GM18858 (cell line): ENCODE results near the gene DSP.

Experiments used
- ATAC-seq: cut with Tn5 transposase; IDR thresholded peaks from one replicate; pipeline ENCODE4 v1.9.1; 2021; ENCODE audit not compliant: unreplicated experiment

The DSP gene, protein sequence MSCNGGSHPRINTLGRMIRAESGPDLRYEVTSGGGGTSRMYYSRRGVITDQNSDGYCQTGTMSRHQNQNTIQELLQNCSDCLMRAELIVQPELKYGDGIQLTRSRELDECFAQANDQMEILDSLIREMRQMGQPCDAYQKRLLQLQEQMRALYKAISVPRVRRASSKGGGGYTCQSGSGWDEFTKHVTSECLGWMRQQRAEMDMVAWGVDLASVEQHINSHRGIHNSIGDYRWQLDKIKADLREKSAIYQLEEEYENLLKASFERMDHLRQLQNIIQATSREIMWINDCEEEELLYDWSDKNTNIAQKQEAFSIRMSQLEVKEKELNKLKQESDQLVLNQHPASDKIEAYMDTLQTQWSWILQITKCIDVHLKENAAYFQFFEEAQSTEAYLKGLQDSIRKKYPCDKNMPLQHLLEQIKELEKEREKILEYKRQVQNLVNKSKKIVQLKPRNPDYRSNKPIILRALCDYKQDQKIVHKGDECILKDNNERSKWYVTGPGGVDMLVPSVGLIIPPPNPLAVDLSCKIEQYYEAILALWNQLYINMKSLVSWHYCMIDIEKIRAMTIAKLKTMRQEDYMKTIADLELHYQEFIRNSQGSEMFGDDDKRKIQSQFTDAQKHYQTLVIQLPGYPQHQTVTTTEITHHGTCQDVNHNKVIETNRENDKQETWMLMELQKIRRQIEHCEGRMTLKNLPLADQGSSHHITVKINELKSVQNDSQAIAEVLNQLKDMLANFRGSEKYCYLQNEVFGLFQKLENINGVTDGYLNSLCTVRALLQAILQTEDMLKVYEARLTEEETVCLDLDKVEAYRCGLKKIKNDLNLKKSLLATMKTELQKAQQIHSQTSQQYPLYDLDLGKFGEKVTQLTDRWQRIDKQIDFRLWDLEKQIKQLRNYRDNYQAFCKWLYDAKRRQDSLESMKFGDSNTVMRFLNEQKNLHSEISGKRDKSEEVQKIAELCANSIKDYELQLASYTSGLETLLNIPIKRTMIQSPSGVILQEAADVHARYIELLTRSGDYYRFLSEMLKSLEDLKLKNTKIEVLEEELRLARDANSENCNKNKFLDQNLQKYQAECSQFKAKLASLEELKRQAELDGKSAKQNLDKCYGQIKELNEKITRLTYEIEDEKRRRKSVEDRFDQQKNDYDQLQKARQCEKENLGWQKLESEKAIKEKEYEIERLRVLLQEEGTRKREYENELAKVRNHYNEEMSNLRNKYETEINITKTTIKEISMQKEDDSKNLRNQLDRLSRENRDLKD (N-terminal part only)

DNA sequence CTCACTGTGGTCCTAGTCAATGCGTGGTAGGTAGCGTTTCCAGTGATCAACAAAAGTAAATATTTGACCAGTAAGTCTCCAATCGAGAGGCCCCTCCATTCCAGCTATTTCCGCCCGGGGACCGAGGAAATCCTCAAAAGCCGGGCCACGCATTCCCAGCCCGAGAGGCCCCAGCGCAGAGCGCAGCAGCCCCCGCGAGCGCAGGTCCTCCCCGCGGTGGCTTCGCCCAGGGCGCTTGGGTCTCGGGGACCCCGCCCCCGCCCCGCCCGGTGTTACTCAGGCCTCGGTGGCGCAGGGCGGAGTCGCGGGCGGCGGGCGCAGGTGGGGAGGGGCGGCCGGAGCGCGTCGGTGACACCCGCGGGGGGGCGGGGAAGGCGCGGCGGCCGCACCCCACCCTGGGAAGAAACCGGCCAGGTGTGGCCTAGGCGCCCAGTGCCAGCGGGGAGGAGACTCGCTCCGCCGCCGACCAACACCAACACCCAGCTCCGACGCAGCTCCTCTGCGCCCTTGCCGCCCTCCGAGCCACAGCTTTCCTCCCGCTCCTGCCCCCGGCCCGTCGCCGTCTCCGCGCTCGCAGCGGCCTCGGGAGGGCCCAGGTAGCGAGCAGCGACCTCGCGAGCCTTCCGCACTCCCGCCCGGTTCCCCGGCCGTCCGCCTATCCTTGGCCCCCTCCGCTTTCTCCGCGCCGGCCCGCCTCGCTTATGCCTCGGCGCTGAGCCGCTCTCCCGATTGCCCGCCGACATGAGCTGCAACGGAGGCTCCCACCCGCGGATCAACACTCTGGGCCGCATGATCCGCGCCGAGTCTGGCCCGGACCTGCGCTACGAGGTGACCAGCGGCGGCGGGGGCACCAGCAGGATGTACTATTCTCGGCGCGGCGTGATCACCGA lies at the start of gene DSP:
DSP (plus strand) TSS at position 497 of the 890 bp plus-strand sequence; CDS start at position 742, 245 bp downstream.
- no peak for ATAC-seq

- ATAC-seq: no peak
These were observed 47.6 kb upstream of the DSP start for GRCh38 chr6:7493866-7494265.

DNA sequence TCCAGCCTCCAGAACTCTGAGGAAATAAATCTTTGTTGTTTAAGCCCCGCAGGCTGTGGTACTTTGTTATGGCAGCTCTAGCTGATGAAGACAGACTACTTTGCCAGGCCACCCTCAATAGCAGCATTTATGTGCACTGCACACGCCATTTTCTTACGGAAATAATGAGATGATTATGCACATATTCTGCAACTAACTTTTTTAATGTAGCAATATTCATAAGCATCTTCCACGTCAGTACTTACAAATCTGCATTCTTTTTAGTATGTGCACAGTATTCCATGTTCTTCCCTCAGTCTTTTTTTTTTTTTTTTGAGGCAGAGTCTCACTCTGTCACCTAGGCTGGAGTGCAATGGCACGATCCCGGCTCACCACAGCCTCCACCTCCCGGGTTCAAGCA lies 46.8 kb upstream of the DSP start:
- no peak for ATAC-seq

- ATAC-seq: no peak
These were observed 45.1 kb upstream of the DSP start for GRCh38 chr6:7496266-7496875.

- no peak for ATAC-seq
These were observed 40.7 kb upstream of the DSP start for GRCh38 chr6:7500752-7501282.

DNA sequence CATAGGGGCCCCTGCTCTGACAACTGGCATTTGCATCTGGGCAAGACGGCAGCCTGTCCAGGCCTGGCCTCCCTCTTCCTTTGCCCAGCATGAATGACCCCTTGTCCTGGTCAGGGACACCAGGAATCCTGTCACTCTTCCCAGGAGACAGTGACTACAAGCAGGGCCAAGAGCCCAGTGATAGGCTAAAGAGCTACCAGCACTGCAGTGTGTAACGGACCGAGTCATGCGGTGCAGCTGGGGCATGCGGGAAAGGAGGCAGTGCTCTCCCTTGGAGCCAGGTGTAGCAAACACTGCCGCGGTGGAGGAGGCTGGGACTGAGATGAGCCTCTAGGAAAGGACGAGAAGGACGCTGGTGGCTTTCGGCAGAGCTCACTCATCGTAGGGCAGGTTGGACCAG lies 38.7 kb upstream of the DSP start:
- ATAC-seq: no peak

- ATAC-seq: no peak
These were observed 37.4 kb upstream of the DSP start for GRCh38 chr6:7504041-7504440.

- ATAC-seq: no peak
These were observed 36.2 kb upstream of the DSP start for GRCh38 chr6:7505189-7505699.

DNA sequence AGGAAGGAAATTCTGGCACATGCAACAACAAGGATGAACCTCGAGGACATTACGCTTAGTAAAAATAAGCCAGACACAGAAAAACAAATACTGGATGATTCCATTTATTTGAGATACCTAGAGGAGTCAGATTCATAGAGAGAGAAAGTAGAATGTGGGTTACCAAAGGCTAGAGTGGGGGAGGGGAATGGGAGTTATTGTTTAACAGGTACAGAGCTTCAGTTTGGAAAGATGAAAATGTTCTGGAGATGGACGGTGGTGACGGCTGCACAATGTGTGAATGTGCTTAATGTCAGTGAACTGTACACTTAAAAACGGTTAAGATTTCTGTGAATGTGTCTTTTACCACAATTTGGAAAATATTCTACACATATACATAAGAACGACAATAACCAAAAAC lies 33.9 kb upstream of the DSP start:
- ATAC-seq: no peak

DNA sequence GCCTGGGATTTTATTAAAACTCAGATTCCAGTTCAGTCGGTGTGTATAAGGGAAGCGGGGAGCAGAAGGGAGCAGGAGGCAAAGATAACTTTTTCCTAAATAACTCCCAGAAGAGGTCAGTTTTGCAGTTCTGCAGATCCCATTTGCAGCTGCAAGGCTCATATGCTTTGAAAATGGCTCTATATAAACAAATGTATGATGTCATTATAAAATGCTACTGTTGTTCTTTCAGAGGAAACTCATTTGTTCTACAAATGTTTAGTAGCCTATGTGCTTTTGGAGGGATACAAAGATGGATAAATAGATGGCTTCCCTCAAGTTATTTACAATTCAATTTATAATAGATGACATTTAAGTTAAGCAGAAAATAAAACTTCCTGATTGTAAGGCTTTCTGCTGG lies 29.2 kb upstream of the DSP start:
- ATAC-seq: no peak

GRCh38 chr6:7513529-7513928 lies 27.9 kb upstream of the DSP start:
- ATAC-seq: no peak

DNA sequence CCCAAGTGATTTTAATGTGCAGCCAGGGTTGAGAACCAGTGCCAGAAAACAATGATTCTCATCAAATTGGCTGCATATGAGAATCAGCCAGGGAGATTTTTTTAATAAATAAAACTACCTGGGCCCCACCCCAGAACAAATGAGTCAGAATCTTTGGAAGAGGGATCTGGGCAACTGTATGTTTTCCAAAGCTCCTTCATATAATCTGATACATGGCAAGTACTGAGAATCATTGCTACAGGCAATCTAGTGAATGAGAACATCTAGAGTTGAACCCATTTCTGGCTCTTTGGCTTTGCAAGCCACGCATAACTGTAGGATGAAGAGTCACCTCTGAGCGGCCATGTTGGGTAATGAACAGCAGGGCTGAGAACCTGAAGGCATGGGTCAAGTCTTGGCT lies 26.1 kb upstream of the DSP start:
- no peak for ATAC-seq

- no peak for ATAC-seq
These were observed 22.6 kb upstream of the DSP start for GRCh38 chr6:7518877-7519276.

- ATAC-seq: no peak
These were observed 18.6 kb upstream of the DSP start for GRCh38 chr6:7522873-7523272.

GRCh38 chr6:7523922-7524321 lies 17.5 kb upstream of the DSP start:
- ATAC-seq: no peak

DNA sequence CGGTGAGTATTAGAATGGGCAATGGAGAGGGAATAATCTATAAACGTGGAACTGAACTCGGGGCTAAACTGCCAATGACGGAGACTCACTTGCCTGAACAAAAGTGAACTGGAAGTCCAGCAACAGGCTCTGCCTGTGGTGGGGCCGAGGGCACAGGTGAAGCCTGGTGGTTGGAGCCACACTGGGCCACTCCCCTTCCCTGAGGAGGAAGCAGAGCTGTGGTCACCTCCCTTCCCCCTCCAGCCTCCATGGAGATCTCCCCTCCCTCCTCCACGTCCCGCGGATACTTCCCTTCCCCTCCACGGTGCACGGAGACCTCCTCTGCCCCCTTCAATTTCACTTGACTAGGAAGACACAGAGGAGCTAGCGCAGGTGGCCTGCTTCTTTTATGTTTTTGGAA lies 14.7 kb upstream of the DSP start:
- ATAC-seq: no peak

- ATAC-seq: no peak
These were observed 12.9 kb upstream of the DSP start for GRCh38 chr6:7528565-7528964.

DNA sequence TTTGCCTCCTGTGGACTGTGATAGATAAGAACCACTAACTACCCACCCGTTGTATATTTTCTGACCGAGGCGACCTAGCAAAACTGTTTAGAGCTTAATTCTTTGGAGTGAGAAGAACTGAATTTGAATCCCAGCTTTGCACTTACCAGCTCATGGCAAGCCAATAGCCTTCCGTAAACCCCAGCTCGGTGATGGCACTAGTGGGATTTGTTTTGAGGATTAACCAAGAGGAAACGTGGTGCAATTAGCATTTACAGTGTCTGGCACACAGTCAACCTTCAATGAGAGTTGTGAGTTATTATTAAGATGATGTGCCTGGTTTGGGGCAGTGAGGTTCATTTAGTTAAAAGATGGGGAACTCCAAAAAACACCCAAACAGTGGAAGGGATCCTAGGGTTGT lies 12.3 kb upstream of the DSP start:
- ATAC-seq: no peak

- no peak for ATAC-seq
These were observed 9.2 kb upstream of the DSP start for GRCh38 chr6:7532232-7532631.
